Activated CD4-positive, alpha-beta T cell treated with anti-CD3 and anti-CD28 coated beads for 4 hours (primary cell): ENCODE data around the gene BNIP1.
A peak's percentile ranks its signal among the peaks of the same experiment; 100 is the strongest.
"Not testable (repeated sequence)": the region's sequence is repeated elsewhere in the genome, so short reads cannot be mapped to it uniquely, and the experiment has no call there.

Experiments
- DNase-seq, 2 donors: peaks; one replicate each; pipeline ENCODE4 v3.0.0-alpha.2; 2020

The BNIP1 gene

GRCh38 chr5:173144200-173145176 lies at the start of gene BNIP1:
Gene BNIP1 (plus strand): TSS chr5:173144531. CDS start chr5:173144546, 15 bp downstream.
- peak; percentile 97 to 98 for DNase-seq

GRCh38 chr5:173098787-173099186 lies 45.5 kb upstream of the BNIP1 start:
- no peak for DNase-seq

- no peak for DNase-seq
These were observed 44.9 kb upstream of the BNIP1 start for GRCh38 chr5:173099461-173099860.

GRCh38 chr5:173101245-173101644 lies 43.1 kb upstream of the BNIP1 start:
- DNase-seq, result no peak

- no peak for DNase-seq
These were observed 40.9 kb upstream of the BNIP1 start for GRCh38 chr5:173103411-173103810.

GRCh38 chr5:173108914-173109313 lies 35.4 kb upstream of the BNIP1 start:
- DNase-seq, result no peak

GRCh38 chr5:173114536-173114935 lies 29.8 kb upstream of the BNIP1 start:
- no peak for DNase-seq

GRCh38 chr5:173119719-173120118 lies 24.6 kb upstream of the BNIP1 start:
- DNase-seq, result no peak

GRCh38 chr5:173123416-173123815 lies 20.9 kb upstream of the BNIP1 start:
- no peak for DNase-seq

- DNase-seq, result not testable (repeated sequence)
These were observed 12.2 kb upstream of the BNIP1 start for GRCh38 chr5:173132166-173132565.

- no peak for DNase-seq
These were observed 5.6 kb upstream of the BNIP1 start for GRCh38 chr5:173138707-173139106.

GRCh38 chr5:173139631-173140030 lies 4.7 kb upstream of the BNIP1 start:
- no peak for DNase-seq

- no peak for DNase-seq
These were observed 3.6 kb upstream of the BNIP1 start for GRCh38 chr5:173140769-173141168.

- DNase-seq, result no peak
These were observed 764 bp upstream of the BNIP1 start for GRCh38 chr5:173143567-173143966.

- no peak for DNase-seq
These were observed 4.0 kb downstream of the BNIP1 start for GRCh38 chr5:173148354-173148753.

- no peak for DNase-seq
These were observed 8.2 kb downstream of the BNIP1 start for GRCh38 chr5:173152547-173152946.

- DNase-seq, result no peak
These were observed 9.5 kb downstream of the BNIP1 start for GRCh38 chr5:173153842-173154241.

- not testable (repeated sequence) for DNase-seq
These were observed 10.3 kb downstream of the BNIP1 start for GRCh38 chr5:173154619-173155018.

- DNase-seq, result no peak
These were observed 11.6 kb downstream of the BNIP1 start for GRCh38 chr5:173155912-173156311.

GRCh38 chr5:173158366-173158765 lies 14.0 kb downstream of the BNIP1 start:
- DNase-seq, result no peak

- no peak for DNase-seq
These were observed 14.9 kb downstream of the BNIP1 start for GRCh38 chr5:173159256-173159655.

GRCh38 chr5:173161148-173161547 lies 16.8 kb downstream of the BNIP1 start:
- DNase-seq, result no peak

GRCh38 chr5:173163219-173163618 lies 18.9 kb downstream of the BNIP1 start:
- no peak for DNase-seq

- DNase-seq, result no peak
These were observed 21.1 kb downstream of the BNIP1 start for GRCh38 chr5:173165177-173166016.
